Fibroblast of mammary gland (primary cell): ENCODE measurements around the gene SLC2A4RG.

Experiments used
- DNase-seq: peaks from one replicate; pipeline ENCODE4 v3.0.0-alpha.2; 2010; ENCODE audit warnings: low read depth
- H3K4me3 ChIP-seq: 2 replicates; pipeline ENCODE4 v1.5.1; 2011; ENCODE audit warnings: low read depth, mild to moderate bottlenecking, low read length, moderate library complexity; ENCODE audit not compliant: control insufficient read depth
- CTCF ChIP-seq: conservative IDR thresholded peaks from 2 replicates; pipeline ENCODE4 v1.5.1; 2011; ENCODE audit warnings: low read depth, low read length, inconsistent platforms; ENCODE audit not compliant: control insufficient read depth, insufficient read depth

Gene SLC2A4RG

GRCh38 chr20:63703976-63704748 is 35.4 kb upstream of the SLC2A4RG start:
- no peak for TF ChIP-seq CTCF
- DNase-seq: no peak
- no peak overlapping the region for H3K4me3 ChIP-seq

GRCh38 chr20:63704749-63705117 is 34.8 kb upstream of the SLC2A4RG start:
- no peak for DNase-seq

GRCh38 chr20:63705232-63706026 is 34.1 kb upstream of the SLC2A4RG start:
- no peak for DNase-seq
- no peak overlapping the region for H3K4me3 ChIP-seq
- no peak for TF ChIP-seq CTCF

More at GRCh38 chr20:63704749-63705117, 34.8 kb upstream of the SLC2A4RG start:
- no peak for TF ChIP-seq CTCF
- no peak overlapping the region for H3K4me3 ChIP-seq

- no peak for DNase-seq
- TF ChIP-seq CTCF: no peak
- peak overlapping the region; percentile 72 for H3K4me3 ChIP-seq
Measured at GRCh38 chr20:63706027-63706695, 33.4 kb upstream of the SLC2A4RG start.

- H3K4me3 ChIP-seq: peak overlapping the region; percentile 72
- peak; percentile 10 for TF ChIP-seq CTCF
- DNase-seq: peak; percentile 46
Measured at GRCh38 chr20:63706852-63707557, 32.6 kb upstream of the SLC2A4RG start.

- DNase-seq: peak; percentile 75
- H3K4me3 ChIP-seq: peak within 1 kb of the TSS; percentile 72
- TF ChIP-seq CTCF: no peak
Measured at GRCh38 chr20:63707558-63708300, 31.8 kb upstream of the SLC2A4RG start, which contains the start of the genes ARFRP1 and ZGPAT. Gene ARFRP1 (minus strand): TSS chr20:63707976. CDS start chr20:63707091, 885 bp downstream. Gene ZGPAT (plus strand): TSS chr20:63708039. CDS start chr20:63708581, 542 bp downstream.
